Activated B cell treated with CpG ODN at 0.5 μM for 24 hours (primary cell): ENCODE data around the gene TNFRSF25. TPM values are rescaled to one million over a fixed set of nuclear protein-coding genes. Genes with fewer than 3 reads are reported as not detected.

Source experiments
- ATAC-seq: fragments of 200-7000 bp; cut with Tn5 transposase; one replicate; pipeline ENCODE4 v1.10.0; 2021; ENCODE audit warnings: low read depth, mild to moderate bottlenecking, moderate library complexity
- CTCF ChIA-PET: fragments of 350-600 bp; sonication (Branson Sonifier 250); formaldehyde crosslinking; loops from one replicate; lab custom pipeline; 2021; ENCODE audit warnings: antibody characterized with exemption; lab: Charles Lee
- POLR2A ChIA-PET: fragments of 350-600 bp; sonication (Branson Sonifier 250); formaldehyde crosslinking; loops from one replicate; lab custom pipeline; 2021; ENCODE audit warnings: antibody characterized with exemption; lab: Charles Lee
- DNase-seq: peaks from one replicate; pipeline ENCODE4 v3.0.0; 2022
- H3K27ac Mint-ChIP-seq: one replicate; pipeline ENCODE4 v1.8.0; 2020; ENCODE audit warnings: mixed read lengths
- H3K27me3 Mint-ChIP-seq: one replicate; pipeline ENCODE4 v1.8.0; 2021; ENCODE audit warnings: mixed read lengths
- H3K36me3 Mint-ChIP-seq: one replicate; pipeline ENCODE4 v1.8.0; 2021; ENCODE audit warnings: low read depth, mixed read lengths
- H3K4me1 Mint-ChIP-seq: one replicate; pipeline ENCODE4 v1.8.0; 2021; ENCODE audit warnings: mixed read lengths
- H3K4me3 Mint-ChIP-seq: one replicate; pipeline ENCODE4 v1.8.0; 2020; ENCODE audit warnings: mild to moderate bottlenecking, mixed read lengths
- H3K9me3 Mint-ChIP-seq: one replicate; pipeline ENCODE4 v1.8.0; 2020; ENCODE audit warnings: mixed read lengths
- CTCF ChIP-seq: fragments of 200-600 bp; IDR thresholded peaks from one replicate; pipeline ENCODE4 v1.8.0; 2022; ENCODE audit warnings: antibody characterized with exemption, mild to moderate bottlenecking
- intact Hi-C: fragments of 100-400 bp; cut with micrococcal nuclease; formaldehyde crosslinking; loops from one replicate; pipeline ENCODE4 v1.15.1; 2024
- total RNA-seq: library from RNA; stranded (reverse); gene quantifications from 2 replicates; pipeline ENCODE4 v1.2.3, GENCODE V29; 2022

TNFRSF25 gene
- total RNA-seq, 1 donor from 2014 or later: 2.8 TPM

GRCh38 chr1:6472391-6472790, 6.4 kb upstream of the TNFRSF25 start:
- ATAC-seq (no peak), DNase-seq (no peak)
- Mint-ChIP-seq H3K4me3 (no peak overlapping the region), H3K9me3 (no peaks in the 10 kb centered on the region), H3K27ac (no peak overlapping the region), H3K4me1 (no peaks in the 10 kb centered on the region), H3K27me3 (peaks cover 4% of the 10 kb centered on the region), H3K36me3 (no peaks in the 10 kb centered on the region)
- TF ChIP-seq CTCF: no peak
- CTCF ChIA-PET: interaction anchor here (1.1 kb wide), 1 partner anchor 112 kb away, joined by 3 read pairs; no protein-coding TSS in a partner anchor
- intact Hi-C loops: no loop called here
- POLR2A ChIA-PET: no interaction called here

- H3K27me3 Mint-ChIP-seq: peaks cover 5% of the 10 kb centered on the region
- CTCF ChIA-PET: interaction anchor here (1.1 kb wide), 1 partner anchor 111 kb away, joined by 3 read pairs; no protein-coding TSS in a partner anchor
- no peaks in the 10 kb centered on the region for H3K36me3 Mint-ChIP-seq
- ATAC-seq: no peak
- POLR2A ChIA-PET: no interaction called here
- intact Hi-C loops: no loop called here
- TF ChIP-seq CTCF: no peak
- no peaks in the 10 kb centered on the region for H3K4me1 Mint-ChIP-seq
- H3K9me3 Mint-ChIP-seq: no peaks in the 10 kb centered on the region
- DNase-seq: no peak
- H3K4me3 Mint-ChIP-seq: no peak overlapping the region
- no peak overlapping the region for H3K27ac Mint-ChIP-seq
Observed at GRCh38 chr1:6471970-6472368, 6.0 kb upstream of the TNFRSF25 start.

GRCh38 chr1:6471086-6471969, 5.4 kb upstream of the TNFRSF25 start:
- Mint-ChIP-seq H3K27ac (no peak overlapping the region), H3K9me3 (no peaks in the 10 kb centered on the region), H3K27me3 (peaks cover 8% of the 10 kb centered on the region), H3K4me3 (no peak overlapping the region), H3K4me1 (no peaks in the 10 kb centered on the region), H3K36me3 (no peaks in the 10 kb centered on the region)
- ATAC-seq (no peak), DNase-seq (no peak)
- ChIA-PET POLR2A (no interaction called here), CTCF (no interaction called here)
- intact Hi-C loops: no loop called here
- TF ChIP-seq CTCF: no peak

GRCh38 chr1:6470132-6471085, 4.4 kb upstream of the TNFRSF25 start:
- H3K4me3 Mint-ChIP-seq: no peak overlapping the region
- no peaks in the 10 kb centered on the region for H3K36me3 Mint-ChIP-seq
- DNase-seq (no peak), ATAC-seq (no peak)
- H3K9me3 Mint-ChIP-seq: no peaks in the 10 kb centered on the region
- POLR2A ChIA-PET: no interaction called here
- peaks cover 8% of the 10 kb centered on the region for H3K27me3 Mint-ChIP-seq
- H3K4me1 Mint-ChIP-seq: no peaks in the 10 kb centered on the region
- CTCF ChIA-PET: no interaction called here
- intact Hi-C loops: no loop called here
- no peak for TF ChIP-seq CTCF
- no peak overlapping the region for H3K27ac Mint-ChIP-seq
